NK-92 (cell line): Measurements from ENCODE around the gene CELF2.

Experiments
- DNase-seq: peaks from one replicate; lab custom pipeline; 2025; ENCODE audit not compliant: unreplicated experiment; lab: John Stamatoyannopoulos, UW

CELF2 gene

DNA sequence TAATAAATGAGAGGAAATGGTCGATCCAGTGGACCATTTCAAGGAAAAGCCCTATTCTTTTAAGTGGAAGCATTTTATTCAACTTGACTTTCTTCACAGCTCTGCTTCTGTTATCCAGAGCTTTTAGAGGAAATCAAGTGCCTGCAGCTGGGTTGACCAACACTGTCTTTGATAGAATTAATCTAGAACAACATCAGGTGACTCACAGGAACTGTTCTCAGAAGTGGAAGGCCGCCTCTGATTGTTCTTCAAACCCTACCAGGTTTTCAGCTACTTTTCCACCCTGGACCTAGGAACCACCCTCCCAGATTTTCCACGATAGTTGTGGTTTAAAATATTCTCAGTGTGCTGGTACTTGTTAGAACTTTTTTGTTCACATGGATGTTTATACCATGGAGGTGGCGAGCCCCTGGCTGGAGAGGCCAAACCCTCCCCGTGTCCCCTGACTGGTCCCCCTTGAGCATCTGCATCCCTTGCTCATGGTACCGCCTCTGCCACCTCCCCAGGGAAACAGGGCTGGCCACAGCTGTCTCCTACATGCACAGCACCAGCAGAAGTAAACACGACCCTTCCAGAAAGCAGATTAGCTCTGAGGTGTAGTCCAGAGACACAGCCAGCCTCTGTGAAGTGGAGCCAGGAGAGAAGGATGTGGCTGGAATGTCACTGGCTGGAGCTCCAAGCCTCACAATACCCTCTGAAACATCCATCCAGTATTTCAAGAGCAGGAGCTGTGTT, 300.4 kb downstream of the CELF2 start:
- DNase-seq: no peak

DNA sequence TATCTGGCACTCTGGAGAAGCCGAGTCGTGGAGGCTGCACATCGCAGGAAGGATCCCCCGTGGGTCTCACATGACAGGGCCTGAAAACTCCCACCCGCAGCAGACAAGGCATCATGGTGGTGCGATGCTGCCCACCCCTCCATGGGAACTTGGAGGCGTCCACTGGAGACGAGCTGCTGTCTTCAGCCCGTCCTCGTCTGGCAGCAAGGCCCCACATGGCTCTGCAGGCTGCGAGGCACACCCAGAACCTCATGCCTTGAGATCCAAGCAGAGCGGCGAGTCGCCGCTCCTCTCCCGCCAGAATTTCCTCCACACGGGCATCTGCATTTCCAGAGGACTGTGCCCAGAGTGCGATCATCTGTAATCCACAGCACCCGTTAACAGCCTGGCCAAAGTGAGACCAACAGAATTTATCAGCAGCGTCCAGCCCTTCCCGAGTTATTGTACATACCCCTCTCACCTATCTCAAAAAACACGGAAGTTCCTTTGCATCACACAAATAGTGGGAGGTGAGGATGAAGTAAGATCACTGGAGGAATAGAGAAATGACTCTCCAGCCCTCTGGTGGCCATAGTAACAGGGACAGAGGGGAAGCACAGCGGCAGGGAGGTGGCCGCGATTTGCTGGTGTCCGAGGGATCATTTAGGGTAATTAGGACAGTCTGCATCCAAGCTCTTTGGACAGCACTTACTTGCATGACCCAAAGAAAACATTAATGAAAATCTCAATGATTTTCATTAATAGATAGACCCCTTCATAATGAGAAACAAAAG, 301.3 kb downstream of the CELF2 start:
- no peak for DNase-seq

DNA sequence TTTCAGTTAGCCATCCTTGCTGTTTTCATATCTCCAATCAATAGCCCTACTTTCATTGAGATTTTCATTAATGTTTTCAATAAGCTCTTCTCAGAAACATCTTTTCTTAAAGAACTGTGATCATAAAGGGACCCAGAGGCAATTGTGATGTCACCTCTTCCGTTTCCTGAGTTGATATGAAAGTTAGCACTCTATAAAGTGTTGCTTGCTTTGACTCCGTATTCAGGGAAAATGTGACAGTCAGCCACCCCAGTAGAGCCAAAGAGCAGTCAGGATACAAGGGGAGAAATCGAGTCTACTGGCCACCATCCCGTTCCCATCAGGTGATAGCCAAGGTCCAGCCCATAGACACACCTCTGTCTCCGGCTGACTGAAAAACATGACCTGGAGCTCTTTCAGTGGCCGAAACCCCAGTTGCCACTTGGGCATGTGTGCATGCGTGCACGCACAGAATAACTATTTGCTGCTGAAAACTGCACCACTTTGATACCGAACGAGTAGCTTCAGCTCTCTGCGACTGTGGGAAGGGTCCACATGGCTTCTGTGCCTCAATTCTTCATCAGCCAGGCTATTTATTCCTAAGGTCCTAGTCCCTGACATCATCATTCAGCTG, 302.4 kb downstream of the CELF2 start:
- DNase-seq: no peak

DNA sequence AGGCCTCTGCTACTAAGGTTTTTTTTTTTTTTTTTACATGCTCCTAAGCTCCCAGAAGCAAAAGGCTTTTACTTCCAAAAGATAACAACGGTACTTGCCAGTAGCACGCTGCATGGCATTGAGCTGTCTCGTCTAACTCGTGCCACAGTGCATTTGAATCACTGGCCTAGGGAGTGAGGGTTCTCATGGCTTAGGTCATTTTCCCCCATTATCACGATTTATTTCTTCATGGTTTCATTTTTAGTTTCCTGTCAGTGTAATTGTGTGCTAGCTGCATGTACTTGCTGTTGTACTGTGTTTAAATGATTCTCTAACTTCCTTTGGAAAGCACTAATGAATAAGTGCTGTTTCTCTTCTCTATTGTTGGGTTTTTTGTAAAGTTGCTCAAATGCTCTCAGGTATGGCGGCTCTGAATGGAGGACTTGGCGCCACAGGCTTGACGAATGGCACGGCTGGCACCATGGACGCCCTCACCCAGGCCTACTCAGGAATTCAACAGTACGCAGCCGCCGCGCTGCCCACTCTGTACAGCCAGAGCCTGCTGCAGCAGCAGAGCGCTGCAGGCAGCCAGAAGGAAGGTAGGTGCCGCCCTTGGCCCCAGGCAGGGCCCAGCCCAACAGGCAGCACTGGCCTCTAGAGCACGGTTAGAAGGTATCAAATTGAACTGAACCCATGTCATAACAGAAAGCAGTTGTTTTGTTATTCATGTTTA, 303.3 kb downstream of the CELF2 start:
- DNase-seq: no peak

DNA sequence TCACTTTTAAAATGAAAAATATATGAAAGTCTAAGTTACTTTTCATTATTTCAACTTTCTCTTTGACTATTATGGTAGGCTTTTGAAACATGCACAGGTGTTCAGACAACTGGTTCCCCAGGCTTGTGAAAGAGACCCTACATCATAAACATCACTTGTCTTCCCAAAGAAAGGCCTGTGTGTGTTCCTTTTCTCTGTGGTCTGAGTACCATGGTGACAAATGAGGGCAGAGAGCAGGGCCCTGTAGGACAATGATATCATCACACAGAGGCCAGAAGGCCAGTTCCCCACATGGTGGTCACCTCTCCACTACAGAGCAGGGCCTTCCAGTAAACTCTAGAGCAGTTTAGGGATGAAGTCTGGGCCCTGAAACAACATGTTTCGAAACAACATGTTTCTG, 305.0 kb downstream of the CELF2 start:
- DNase-seq: no peak

DNA sequence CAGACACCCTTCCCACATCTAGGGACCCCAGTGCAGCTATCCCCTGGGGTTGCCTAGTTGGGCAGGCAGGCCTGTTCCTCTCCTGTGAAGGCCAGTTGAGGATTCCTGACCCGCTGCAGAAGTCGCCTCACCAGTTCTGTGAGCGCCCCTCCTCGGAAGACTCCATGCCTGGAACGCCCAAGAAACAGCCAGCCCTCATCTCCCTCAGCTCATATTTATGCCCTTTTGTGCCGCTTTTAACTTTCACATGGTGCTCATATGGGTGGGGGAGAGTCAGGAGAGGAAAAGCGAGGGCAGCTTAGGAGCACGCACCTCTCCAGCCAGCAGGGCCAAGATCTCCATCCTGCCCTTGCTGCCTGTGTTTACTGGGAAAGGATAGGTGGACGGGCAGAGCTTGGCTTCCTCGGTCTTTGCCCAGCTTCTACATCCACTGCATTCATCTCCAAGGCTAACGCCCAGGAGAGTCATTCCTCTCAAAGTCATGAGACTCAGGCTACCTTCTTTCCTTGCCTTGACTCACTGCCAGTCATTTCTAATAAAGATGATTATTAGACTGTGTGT, 307.2 kb downstream of the CELF2 start:
- DNase-seq: no peak

DNA sequence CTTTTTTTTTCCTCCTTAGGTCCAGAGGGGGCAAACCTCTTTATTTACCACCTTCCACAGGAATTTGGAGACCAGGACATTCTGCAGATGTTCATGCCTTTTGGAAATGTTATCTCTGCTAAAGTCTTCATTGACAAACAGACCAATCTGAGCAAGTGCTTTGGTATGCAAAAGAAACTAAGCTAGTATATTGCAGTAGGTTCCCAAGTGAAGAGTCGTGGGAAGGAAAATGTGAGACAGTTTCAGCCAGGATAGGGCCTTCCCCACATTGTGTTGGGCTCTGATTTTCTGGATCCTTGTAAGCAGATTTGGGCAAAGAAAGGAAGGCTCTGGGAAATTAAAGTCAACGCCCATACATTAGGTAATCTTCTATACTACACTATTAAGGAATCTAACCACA, 308.1 kb downstream of the CELF2 start:
- DNase-seq: no peak

DNA sequence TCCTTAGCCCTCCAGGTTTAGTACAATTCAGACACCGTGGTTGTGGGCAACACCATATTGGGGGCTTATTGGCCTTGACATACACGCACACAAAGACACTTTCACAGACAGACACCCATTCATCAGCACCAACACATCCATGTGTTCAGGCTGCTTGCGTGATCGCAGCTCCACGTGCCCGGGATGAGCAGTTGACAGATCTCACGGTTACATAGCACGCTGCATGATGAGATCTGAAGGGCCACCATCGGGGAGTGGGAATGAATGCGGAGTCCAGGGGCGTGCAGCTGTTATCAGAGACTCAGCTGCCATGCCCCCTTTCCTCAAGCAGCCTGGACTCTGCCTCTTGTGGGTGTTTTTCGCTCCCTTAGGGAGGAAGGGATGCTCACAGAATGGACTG, 308.6 kb downstream of the CELF2 start:
- DNase-seq: no peak

DNA sequence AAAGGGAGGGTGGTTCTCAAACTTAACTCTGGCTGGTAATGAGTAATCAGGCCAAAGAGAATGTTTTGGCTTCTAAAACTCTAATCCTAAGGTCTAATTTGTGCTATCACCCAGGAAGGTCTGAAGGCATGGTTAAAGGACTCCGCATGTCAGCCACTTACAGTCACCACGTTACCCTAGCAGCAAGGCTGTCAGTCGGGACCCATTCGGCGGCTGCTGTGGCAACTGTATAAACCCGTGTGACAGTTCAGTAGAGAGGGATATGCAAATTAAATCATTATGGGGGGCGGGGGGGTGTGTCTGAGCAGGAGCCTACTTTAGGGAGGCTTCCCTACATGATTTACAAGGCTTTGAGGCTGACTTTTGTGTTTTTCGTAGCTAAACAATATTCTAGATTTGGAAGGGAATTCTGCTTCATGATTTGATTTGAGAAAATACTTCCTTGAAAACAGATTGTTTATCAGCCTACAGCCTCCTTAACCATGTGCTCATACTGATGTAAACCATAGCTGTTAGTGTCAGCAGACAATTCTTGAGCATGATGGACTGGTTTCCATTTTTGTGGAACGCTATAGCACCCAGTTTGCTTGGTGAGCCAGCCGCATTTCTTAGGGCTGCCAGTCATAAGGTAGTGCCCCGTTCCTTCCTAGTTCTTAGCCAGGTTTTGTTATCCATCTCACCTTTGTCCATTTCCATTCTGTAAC, 309.4 kb downstream of the CELF2 start:
- no peak for DNase-seq

DNA sequence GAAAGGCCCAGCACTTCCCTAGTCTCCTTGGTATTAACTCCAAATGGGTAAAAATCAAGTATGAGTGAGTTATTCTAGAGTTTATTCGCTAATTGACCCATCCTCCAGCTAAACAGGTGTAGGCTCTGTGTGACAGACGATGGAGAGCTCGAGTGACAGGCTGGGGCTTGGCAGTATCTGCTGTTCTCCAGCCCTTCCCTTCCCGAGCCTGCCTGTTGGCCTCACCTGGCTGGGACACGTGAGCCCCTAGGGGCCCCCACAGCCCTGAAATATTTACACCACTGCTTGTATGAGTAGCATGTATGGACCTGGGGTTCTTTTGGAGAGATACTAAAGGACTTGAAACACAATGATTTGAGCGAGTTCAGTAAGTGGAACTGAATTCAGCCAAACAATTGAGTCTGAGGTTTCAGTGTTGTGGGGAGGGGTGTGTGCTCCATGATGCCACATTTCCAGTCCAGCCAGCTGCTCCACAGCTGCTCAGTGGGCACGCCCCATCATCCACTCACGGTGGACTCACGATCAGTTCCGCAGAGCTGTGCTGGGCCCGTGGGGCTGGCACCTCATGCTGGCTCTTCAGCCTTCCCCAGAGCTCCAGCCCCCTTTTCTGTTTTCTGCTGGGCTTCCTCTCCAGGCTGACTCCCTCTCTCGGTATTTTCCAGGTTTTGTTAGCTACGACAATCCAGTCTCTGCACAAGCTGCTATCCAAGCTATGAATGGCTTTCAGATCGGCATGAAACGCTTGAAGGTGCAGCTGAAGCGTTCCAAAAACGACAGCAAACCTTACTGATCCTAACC, 310.8 kb downstream of the CELF2 start:
- no peak for DNase-seq

DNA sequence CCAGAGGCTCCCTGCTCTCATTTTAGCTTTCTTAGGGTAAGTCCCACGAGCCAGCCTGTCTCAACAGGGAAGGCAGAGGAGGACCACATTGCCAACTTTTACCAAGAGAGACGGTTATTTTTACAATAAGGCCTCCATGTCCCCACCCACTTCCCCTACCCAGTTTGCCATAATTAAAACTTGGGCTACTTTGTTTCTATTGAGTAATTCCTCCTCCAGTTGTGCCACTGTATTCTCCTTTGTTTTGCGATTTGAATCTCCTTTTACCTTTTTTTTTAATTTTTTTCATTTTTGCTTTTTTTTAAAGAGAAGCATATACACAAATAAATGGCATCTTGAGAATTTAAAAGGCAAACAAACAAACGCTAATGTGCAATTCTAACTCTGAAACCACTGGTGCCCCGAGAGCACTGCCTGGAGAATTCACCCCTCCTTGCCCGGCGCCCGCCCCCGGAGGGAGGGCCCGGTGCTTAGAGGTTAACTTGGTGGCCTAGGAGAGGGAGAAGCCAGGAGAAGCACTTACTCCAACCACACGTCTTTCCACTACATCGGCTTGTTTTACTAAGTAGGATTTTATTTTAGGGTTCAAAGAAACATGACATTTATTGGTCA, 311.5 kb downstream of the CELF2 start:
- no peak for DNase-seq

DNA sequence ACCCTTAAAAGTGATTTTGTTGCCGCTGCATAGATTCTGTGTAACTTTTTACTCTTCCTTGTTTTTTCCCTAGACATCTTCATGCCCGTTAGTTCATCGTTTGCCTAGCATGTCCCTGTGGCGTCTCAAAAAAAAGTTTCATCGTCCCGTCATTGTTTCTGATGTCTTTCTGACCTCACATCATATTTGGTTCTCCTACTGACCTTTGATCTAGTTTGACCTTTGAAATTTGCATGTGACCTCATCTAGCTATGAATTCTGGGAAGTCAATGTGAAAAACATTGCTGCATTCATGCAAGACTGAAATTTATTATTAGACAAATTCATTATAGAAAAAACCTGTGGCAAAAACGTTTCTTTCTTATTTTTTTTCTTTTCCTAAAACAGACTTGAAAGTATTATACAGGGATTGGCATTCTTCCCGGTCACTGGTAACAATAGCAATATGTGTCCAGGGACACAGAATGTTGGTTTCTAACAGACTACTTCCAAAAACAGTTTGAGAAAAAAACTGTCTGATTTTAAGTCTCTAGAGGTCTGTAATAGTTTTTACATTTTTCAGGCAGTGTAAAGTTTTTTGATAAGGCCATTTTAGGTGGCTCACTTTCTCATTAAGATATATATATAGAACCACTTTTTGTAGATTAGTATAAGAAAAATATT, 312.8 kb downstream of the CELF2 start:
- no peak for DNase-seq

DNA sequence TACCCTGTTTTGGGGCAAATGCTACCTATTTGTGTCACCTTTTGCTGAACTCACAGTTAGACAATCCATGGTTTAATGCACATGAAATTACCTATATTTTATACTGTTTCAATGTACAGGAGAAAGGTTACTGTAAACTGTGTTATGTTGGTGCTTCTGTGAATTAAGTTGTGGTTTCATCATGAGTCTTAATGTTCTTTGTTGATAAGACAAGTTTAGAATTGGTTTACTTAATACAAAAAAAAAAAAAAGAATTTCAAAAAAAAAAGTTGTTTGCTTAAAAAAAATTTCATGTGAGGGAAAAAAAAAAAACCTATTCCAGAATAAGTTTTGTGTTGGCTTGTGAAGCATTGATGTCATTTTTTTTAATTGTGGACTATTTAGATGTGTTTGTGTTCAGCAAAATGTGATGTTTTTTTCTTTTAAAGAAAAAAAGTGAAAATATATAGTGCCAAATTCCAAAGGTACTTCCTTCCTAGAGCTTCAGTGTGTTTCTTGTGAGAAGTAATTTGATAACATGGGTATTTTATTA, 313.4 kb downstream of the CELF2 start:
- no peak for DNase-seq

DNA sequence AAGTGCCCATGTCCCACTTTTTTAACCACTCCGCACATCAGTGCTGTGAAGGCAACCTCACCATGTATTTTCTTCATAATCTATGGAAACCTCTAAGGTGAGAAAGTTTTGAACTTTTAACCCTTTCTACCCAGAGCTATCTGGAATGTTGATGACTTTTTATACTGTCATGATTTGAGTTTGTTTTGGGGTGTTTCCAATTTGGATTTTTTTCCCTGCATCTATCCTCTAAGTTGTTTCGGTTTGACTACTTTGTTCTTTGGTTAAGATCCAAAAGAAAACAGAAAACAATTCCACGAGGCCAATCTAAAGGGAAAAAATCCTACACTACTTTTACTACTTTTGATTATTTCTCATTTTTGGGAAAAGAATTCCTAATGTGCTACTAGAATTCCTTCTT, 314.1 kb downstream of the CELF2 start:
- no peak for DNase-seq

DNA sequence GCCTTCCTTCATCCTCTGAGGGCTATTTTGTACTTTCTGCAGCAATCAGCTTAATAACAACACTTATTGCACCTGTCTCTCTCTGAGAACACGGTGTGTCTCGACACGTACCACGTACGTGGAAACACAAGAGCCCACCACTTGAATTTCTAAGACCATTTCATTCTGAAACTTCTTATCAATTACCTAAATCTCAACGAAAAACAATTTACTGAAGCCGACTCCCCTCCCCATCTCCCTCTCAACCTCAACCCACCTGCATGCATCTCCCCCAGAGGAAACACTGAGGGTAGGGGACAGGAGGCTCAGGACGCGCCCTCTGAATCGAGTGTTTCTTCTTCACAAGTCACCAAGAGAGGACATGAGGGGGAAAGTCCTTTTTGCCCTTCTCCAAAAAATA, 315.2 kb downstream of the CELF2 start:
- DNase-seq: no peak

DNA sequence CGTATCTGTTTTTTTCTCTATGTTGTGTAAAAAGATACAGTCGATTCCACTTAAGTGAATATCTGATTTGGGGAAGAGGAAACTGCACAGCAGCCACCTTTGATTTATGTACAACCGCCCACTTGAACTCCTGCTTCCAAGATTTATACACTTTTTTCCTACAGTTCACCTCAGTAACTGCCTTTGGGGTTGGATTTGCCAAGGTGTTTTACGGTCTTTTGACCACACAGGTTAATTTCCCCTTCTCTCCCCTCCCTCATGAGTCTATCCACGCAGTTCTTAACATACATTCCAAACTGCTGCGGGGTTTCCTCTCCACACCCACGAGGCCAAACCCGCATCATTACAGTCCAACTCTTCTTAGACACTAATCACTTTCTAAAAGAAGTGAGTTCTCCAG, 316.8 kb downstream of the CELF2 start:
- no peak for DNase-seq

DNA sequence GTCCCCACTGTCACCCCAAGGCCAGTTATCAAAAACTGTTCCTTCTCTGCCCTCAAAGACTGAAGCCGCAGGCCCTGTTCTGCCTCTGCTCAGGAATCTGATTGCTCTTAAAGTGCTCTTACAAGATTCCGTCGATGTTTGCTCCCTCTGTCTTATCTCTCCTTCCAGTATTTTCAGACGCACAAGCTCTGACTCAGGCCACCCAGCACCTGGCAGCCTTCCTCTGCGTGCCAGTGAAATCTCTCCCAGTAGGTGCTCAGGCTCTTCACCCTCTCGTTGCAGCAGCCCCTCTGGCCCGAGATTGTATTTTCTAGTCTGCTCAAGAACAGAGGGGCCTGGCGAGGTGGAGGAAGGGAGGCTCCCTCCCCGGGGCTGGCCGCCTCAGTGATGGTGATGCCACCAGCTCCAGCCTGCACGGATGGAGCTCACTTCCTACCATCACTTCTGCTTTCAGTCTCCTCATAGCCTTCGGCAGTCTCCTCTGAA, 317.5 kb downstream of the CELF2 start:
- no peak for DNase-seq

DNA sequence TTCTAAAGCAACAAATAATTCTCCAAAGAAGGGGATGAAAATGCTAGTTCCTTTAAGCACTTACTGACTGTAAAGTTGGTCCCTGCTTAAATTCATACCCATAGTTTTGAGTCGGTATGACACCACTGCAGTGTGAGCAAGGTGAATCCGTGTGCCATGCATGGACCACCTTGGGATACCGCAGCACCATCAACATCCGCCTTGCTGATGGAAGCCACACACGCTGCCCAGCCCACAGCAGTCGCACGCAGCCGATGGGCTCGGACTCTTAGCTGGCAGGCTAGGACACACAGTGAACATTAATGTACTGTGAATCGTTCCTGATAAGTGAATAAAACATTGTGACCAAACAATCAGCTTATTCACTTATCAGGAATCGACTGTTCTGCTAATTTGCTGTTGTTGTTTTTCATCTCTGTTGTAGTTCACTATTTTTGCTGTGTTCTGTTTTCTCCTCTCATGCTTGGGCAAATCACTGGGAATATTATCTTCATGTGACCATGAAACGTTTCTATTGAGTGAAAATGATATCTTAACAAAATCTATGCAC, 318.3 kb downstream of the CELF2 start:
- DNase-seq: no peak
